Gastroesophageal sphincter (tissue), 3 donors: ENCODE results near the gene BEGAIN.

ENCODE experiments used
- CTCF ChIP-seq, 4 experiments: fragments of 200-600 bp in 2 of 4; fragments of 450-650 bp in 2 of 4; sonication (generic) in 1 of 4; IDR thresholded peaks; one replicate each; pipeline ENCODE4 v1.5.1; 2017 to 2019; ENCODE audit warnings: antibody characterized with exemption in 4 of 4, mild to moderate bottlenecking in 2 of 4, moderate library complexity in 2 of 4
- POLR2A ChIP-seq, 2 donors: fragments of 450-650 bp; IDR thresholded peaks; one replicate each; pipeline ENCODE4 v1.6.1; 2017; ENCODE audit warnings: antibody characterized with exemption in 2 of 2, mild to moderate bottlenecking in 2 of 2, moderate library complexity in 1 of 2

- TF ChIP-seq CTCF (IDR thresholded peaks at IDR 0.05) (no peak), POLR2A (IDR thresholded peaks at IDR 0.05) (no peak)
These were observed 47.5 kb downstream of the BEGAIN start for GRCh38 chr14:100539766-100540140.
